DMS 273 treated with DMSO at 0.1 percent for 48 hours (cell line): ENCODE measurements around the gene MYLK.

Experiments
- DNase-seq: peaks from one replicate; lab custom pipeline; 2025; lab: John Stamatoyannopoulos, UW

The MYLK gene

DNA sequence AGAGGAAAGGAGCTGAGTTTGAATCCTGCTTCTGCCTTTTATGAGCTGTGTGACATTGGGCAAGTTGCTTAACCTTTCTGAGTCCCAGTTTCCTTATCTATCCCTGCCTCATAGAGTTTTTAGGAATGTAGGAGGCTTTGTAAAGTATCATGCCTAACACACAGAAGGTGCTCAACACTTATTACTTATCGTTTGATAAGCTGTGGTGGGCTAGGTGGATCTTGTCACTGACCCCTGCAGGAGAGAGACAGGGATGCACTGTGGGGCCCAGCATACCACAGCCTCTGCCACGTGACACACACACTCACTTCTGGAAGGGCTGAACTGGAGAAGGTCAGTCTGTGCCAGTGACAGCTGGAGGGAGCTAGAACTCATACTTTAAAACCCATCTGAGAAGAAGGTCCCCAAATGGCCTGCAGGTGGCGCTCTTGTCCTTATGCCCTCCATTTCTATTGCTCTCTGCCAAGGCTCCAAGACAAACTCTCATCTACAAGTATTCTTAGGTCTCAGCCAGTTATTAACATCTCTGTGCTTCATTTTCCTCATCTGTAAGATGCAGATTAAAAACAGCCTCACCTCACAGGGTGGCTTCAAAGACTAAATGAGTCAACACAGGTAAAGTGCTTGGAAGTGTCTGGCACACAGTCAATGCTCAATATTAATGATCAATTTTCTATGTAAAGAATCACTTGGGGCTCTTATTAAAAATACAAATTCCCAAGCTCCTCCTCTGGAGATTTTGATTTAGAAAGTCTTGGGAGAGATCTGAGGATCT lies 241.8 kb downstream of the MYLK start:
- DNase-seq = peak; percentile 95

DNA sequence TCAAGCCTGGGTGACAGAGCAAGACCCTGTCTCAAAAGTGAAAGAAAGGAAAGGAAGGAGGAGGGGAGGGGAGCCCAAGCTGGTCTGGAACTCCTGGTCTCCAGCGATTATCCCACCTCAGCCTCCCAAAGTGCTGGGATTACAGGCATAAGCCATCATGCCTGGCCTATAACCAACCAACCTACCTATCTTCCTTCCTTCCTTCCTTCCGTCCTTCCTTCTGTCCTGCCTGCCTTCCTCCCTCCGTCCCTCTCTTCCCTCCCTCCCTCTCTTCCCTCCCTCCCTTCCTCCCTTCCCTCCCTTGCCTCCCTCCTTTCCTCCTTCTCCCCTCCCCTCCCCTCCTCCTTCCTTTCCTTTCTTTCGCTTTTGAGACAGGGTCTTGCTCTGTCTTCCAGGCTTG lies 242.6 kb downstream of the MYLK start:
- DNase-seq = no peak

DNA sequence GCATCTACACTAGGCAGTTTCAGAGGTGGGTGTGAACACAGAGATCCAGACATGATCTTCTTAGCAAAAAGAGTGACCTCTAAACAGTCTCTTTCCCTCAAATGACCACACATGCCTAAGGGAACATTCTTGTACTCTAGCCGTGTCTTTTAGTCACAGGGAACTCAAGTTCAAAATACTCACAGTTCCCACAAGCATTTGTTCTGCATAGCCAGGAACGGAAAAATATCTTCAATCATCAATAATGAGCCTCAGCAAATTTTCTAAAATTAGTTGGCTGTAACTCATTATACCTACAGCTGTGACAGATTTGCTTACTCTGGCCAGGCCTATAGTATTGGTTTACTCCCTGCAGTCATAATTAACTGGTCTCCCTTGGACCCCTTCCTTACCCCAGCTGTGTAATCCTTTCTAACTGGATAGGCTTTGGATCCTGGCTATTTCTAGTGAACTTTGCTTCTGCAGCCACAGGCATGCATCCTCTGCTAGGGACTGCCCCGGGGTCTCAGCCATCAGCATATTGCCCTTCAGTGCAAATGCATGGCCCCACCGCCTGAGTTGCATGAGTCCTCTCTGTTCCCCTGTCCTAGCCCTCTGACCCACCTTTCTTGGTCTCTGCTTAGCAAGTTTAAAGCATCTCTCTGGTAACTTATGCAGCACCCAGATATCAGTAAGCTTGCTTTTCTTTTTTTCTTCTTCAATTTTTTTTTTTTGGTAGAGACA lies 243.2 kb downstream of the MYLK start:
- DNase-seq = no peak

DNA sequence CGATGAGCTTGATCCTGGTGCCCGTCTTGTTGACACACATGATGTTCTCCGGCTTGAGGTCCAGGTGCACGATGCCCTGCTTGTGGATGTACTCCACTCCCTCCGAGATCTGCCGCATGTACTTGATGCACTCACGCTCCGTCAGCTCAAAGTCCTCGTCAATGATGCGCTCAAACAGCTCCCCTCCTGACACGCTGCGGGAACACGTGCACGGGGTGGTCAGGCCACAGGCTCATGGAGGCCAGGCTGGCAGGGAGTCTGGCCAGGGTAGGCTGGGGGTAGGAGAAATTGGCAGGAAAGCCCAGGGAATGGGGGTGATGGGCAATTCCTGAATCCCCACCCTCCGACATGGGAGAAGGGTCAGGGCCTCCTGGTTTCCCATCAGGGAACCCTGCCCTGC lies 243.8 kb downstream of the MYLK start:
- no peak for DNase-seq

GRCh38 chr3:123638936-123639689 lies 245.0 kb downstream of the MYLK start:
- DNase-seq = no peak

DNA sequence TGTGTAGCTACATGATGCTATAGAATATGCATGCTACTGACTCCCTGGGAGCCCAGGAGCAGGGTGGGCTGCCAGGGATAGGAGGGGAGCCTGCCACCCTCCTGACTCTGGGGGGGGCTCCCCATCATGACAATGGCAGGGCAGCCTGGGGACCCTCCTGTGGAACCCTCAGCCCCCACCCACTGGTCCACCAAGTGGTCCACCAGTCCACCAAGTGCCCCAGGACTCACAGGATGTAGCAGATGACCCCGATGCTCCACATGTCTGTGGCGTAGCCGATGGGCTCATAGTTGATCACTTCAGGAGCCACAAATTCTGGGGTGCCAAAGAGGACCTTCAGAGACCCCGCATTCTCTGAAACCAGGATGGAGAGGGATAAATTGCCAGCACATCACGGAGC lies 246.3 kb downstream of the MYLK start:
- no peak for DNase-seq

DNA sequence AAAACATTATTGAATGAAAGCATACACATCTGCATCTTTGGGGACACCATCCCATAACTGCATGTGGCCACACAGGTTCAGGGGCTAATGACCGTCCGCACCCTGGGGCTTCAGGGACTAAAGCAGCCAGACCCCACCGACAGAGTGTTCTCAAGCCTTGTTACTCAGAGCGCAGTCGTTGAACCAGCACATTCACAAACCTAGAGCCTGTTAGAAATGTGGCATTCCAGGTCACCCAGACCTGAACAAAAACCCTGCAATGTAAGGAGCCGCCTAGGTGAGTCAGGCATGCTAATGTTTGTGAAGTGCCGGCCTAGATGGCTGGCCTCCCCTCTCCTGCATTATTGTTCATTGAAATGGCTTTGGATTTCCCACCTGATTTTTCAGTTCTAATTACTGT lies 247.0 kb downstream of the MYLK start:
- no peak for DNase-seq

GRCh38 chr3:123636431-123636841 lies 247.7 kb downstream of the MYLK start:
- DNase-seq = peak; percentile 59

DNA sequence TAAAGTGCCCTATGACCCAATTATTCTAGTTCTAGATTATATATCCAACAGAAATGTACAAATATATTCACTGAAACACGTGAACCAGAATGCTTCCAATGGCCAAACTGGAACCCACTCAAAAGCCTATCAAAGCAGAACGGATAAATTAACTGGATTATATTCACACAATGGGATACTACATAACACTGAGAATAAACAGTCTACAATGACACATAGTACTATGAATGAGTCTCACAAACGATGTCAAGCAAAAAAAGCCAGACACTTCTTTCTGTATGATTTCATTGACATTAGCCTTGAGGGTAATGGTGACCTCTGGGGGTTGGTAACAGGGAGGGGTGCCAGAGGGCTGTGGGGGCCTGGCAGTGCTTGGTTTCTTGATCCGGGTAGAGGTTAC lies 248.4 kb downstream of the MYLK start:
- DNase-seq = no peak

DNA sequence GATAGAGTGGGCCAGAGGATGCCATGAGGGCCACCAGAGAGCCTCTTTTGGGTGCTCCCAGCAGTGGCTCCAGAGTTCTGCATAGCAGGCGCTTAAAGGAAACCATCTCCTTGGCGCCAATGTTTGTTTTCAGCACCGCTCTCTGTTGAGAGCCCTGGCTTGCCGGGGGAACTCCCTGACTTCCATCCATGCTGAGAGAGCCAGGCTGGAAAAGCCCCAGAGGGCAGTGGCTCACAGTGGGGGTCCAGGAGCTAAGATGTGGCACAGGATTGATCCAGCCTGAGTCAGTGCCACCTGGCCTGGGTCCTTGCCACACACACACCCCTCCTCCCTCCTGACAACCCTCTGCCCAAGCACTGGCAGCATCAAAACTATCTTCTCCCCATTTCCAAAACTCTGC lies 248.9 kb downstream of the MYLK start:
- DNase-seq = no peak

- DNase-seq = no peak
Observed at GRCh38 chr3:123634149-123635051, 249.7 kb downstream of the MYLK start.

GRCh38 chr3:123633530-123633929 lies 250.6 kb downstream of the MYLK start:
- no peak for DNase-seq

GRCh38 chr3:123632161-123632655 lies 251.9 kb downstream of the MYLK start:
- peak; percentile 22 for DNase-seq

GRCh38 chr3:123629747-123630047 lies 254.4 kb downstream of the MYLK start:
- DNase-seq = no peak

GRCh38 chr3:123628996-123629746 lies 255.0 kb downstream of the MYLK start:
- DNase-seq = no peak

DNA sequence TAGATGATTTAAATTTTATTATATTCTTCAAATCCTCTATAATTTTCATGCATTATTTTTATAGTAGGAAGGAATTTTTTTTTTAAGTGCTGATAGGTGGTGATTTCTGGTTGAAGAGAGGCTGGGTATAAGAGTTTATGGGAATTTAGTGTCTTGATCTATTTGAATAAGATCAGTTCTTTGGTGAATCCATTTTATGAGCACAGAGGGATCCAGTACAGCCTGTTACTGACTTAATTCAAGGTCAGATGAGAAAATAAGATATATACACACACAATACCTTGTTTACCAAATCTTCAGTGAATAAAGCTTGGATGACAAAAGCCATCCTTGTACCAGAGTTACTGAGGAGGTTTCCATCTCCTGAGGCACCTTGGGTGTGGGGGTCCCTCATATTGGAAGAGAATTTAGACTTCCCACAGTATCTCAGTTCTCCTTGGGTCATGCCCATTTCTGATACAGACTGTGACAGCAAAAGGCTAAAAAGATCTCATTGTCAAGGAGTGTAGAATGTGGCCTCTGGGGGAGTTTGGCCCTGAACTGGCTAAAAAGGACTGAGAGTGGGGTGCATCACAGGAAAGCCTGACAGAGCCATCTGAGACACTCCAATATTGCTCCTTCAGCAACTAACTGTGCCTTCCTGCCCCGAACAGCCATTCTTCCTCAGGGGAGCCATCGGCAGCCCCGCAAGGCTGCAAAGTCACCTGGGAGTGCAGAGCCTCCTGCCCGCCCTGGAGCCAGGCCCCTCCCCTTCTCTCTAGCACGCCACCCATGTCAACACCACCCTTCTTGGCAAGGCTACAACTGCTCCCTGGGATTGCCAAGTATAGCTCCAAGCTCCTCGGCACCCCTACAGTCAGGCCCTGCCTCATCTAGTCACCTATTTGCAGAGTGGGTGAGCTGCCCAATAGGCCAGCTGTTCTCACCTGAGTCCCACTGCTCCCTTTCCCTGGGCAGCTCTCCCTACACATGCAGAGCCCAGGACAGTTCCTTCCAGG lies 256.2 kb downstream of the MYLK start:
- no peak for DNase-seq

GRCh38 chr3:123626881-123627280 lies 257.3 kb downstream of the MYLK start:
- DNase-seq = no peak

- no peak for DNase-seq
Observed at GRCh38 chr3:123624302-123624701, 259.8 kb downstream of the MYLK start.

DNA sequence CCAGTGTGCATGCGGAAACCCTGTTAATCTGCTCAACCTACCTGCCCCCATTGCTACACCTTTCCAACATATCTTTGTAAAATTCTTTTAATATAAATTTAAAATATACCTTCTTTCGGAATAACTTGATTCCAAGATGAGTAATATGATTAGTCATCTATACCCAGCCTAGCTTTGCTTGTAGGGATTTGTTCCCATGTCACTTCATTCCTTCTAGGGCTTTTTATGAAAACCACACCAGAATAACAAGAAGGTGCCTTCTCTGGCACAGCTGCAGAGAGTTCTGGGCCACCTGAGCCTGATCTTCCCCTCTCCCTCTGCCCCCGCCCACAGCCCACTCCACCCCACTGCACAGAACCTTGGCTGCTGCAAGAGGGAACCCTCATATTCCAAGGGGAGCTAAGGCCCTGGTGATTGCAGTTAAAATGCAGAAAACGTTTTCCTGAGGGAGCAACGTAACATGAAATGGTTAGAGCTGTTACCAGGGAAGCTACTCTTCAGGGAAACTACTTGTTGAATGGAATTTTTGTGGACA lies 260.7 kb downstream of the MYLK start:
- no peak for DNase-seq

- no peak for DNase-seq
Observed at GRCh38 chr3:123622766-123623165, 261.4 kb downstream of the MYLK start.
